SK-N-SH (cell line): ENCODE results near the gene AGBL5. TPM values are rescaled to one million over a fixed set of nuclear protein-coding genes. Genes with fewer than 3 reads are reported as not detected.

Source experiments
- CTCF ChIA-PET: fragments of 300-600, 350-600 bp; formaldehyde crosslinking; extraction: SDS; loops from one replicate; lab custom pipeline; 2021; lab: Yijun Ruan, JAX
- POLR2A ChIA-PET: fragments of 350-600 bp; sonication (Branson Sonifier 250); formaldehyde crosslinking; extraction: SDS; loops from one replicate; lab custom pipeline; 2020; ENCODE audit warnings: antibody characterized with exemption, inconsistent platforms; lab: Yijun Ruan, JAX
- DNase-seq: peaks from one replicate; pipeline ENCODE4 v3.0.0; 2012
- H2AFZ ChIP-seq: fragments of 200-600 bp; sonication (generic); 2 replicates; pipeline ENCODE4 v1.8.1; 2016; ENCODE audit warnings: antibody characterized with exemption, mild to moderate bottlenecking, low read depth
- H3F3A ChIP-seq: fragments of 200-600 bp; sonication (generic); replicated peaks from 2 replicates; pipeline ENCODE3; 2016; ENCODE audit warnings: antibody characterized with exemption, mild to moderate bottlenecking; ENCODE audit not compliant: insufficient read depth
- H3K27ac ChIP-seq, 2 experiments: fragments of 200-500 bp in 1 of 2; fragments of 200-600 bp in 1 of 2; sonication (Bioruptor generic) in 1 of 2; sonication (generic), shearing (Covaris generic) in 1 of 2; 2 replicates each; pipeline versions ENCODE4 v1.5.1 to v1.6.1; 2014 to 2016; ENCODE audit warnings: low read depth in 2 of 2, inconsistent platforms in 1 of 2, low read length in 1 of 2, mild to moderate bottlenecking in 1 of 2, mixed read lengths in 1 of 2
- H3K27me3 ChIP-seq: fragments of 200-600 bp; sonication (generic), shearing (Covaris generic); 2 replicates; pipeline ENCODE4 v1.6.1; 2016; ENCODE audit warnings: mixed run types; ENCODE audit not compliant: insufficient read depth
- H3K36me3 ChIP-seq, 2 experiments: fragments of 200-500 bp in 1 of 2; fragments of 200-600 bp in 1 of 2; sonication (Bioruptor generic) in 1 of 2; sonication (generic) in 1 of 2; replicated peaks in 1 of 2; 2 replicates each; pipeline versions ENCODE3 to v1.5.1; 2014 to 2016; ENCODE audit warnings: low read length in 1 of 2, mild to moderate bottlenecking in 1 of 2; ENCODE audit not compliant: insufficient read depth in 2 of 2, control insufficient read depth in 1 of 2
- H3K4me1 ChIP-seq, 2 experiments: fragments of 200-500 bp in 1 of 2; fragments of 200-600 bp in 1 of 2; sonication (Bioruptor generic) in 1 of 2; sonication (generic), shearing (Covaris generic) in 1 of 2; 2 replicates each; pipeline versions ENCODE4 v1.5.1 to v1.6.1; 2014 to 2016; ENCODE audit warnings: low read depth in 1 of 2, low read length in 1 of 2, mixed run types in 1 of 2; ENCODE audit not compliant: insufficient read depth in 2 of 2, control insufficient read depth in 1 of 2
- H3K4me2 ChIP-seq: fragments of 200-600 bp; sonication (generic), shearing (Covaris generic); 2 replicates; pipeline ENCODE4 v1.6.1; 2017; ENCODE audit warnings: mixed run types
- H3K4me3 ChIP-seq, 2 experiments: fragments of 200-500 bp in 1 of 2; fragments of 200-600 bp in 1 of 2; sonication (Bioruptor generic) in 1 of 2; sonication (generic), shearing (Covaris generic) in 1 of 2; 2 replicates each; pipeline versions ENCODE4 v1.5.1 to v1.8.1; 2014 to 2016; ENCODE audit warnings: low read depth in 2 of 2, inconsistent platforms in 1 of 2, low read length in 1 of 2, mild to moderate bottlenecking in 1 of 2, mixed read lengths in 1 of 2, moderate library complexity in 1 of 2
- H3K79me2 ChIP-seq: fragments of 200-600 bp; sonication (generic); 2 replicates; pipeline ENCODE4 v1.8.1; 2017; ENCODE audit warnings: mild to moderate bottlenecking; ENCODE audit not compliant: insufficient read depth
- H3K9ac ChIP-seq: fragments of 200-600 bp; sonication (generic); 2 replicates; pipeline ENCODE4 v1.6.1; 2017; ENCODE audit warnings: mixed run types
- H3K9me2 ChIP-seq: fragments of 200-600 bp; sonication (generic); 2 replicates; pipeline ENCODE4 v1.6.1; 2017; ENCODE audit warnings: mixed run types
- H3K9me3 ChIP-seq: fragments of 200-600 bp; sonication (generic); 2 replicates; pipeline ENCODE4 v1.6.1; 2017; ENCODE audit warnings: mixed run types, mild to moderate bottlenecking, moderate library complexity
- H4K20me1 ChIP-seq: fragments of 200-600 bp; sonication (generic); 2 replicates; pipeline ENCODE4 v1.6.1; 2017; ENCODE audit warnings: mild to moderate bottlenecking, mixed run types; ENCODE audit not compliant: insufficient read depth
- EP300 ChIP-seq, 2 experiments: IDR thresholded peaks; 2 replicates each; pipeline versions ENCODE4 v1.4.0 to v1.6.1; 2012; ENCODE audit warnings: borderline replicate concordance in 1 of 2, low read depth in 1 of 2, low read length in 1 of 2
- FOXJ3 ChIP-seq: sonication (generic); formaldehyde crosslinking; IDR thresholded peaks from 2 replicates; pipeline ENCODE4 v1.5.1; 2020; ENCODE audit warnings: mild to moderate bottlenecking, missing genetic modification reagents
- FOXM1 ChIP-seq: IDR thresholded peaks from 2 replicates; pipeline ENCODE4 v1.4.0; 2012; ENCODE audit warnings: low read depth, mild to moderate bottlenecking
- NFIC ChIP-seq: IDR thresholded peaks from 2 replicates; pipeline ENCODE4 v1.4.0; 2012; ENCODE audit warnings: borderline replicate concordance
- NRF1 ChIP-seq: IDR thresholded peaks from 2 replicates; pipeline ENCODE4 v1.6.1; 2012; ENCODE audit warnings: low read depth, mild to moderate bottlenecking, low read length
- RXRA ChIP-seq: IDR thresholded peaks from 2 replicates; pipeline ENCODE4 v1.4.0; 2012; ENCODE audit warnings: low read depth, mild to moderate bottlenecking, borderline replicate concordance
- SIN3A ChIP-seq: IDR thresholded peaks from 2 replicates; pipeline ENCODE4 v1.6.1; 2012; ENCODE audit warnings: low read depth, mild to moderate bottlenecking, low read length, moderate library complexity, borderline replicate concordance
- WGBS: methylation state at CpG from one replicate; pipeline ENCODE4 v1.1.6; 2017; ENCODE audit warnings: low lambda C conversion rate; 5-methylcytosine and 5-hydroxymethylcytosine counted together
- polyA plus RNA-seq, 3 experiments: library from polyadenylated mRNA; depleted of rRNA; stranded (reverse); fragments of >200 nt; gene quantifications; 2 replicates each; pipeline ENCODE4 v1.2.3, GENCODE V29; 2012
- TF ChIP-seq, protein P1 (sequence below): IDR thresholded peaks from 2 replicates; pipeline ENCODE4 v1.4.0; 2012; ENCODE audit warnings: low read depth, borderline replicate concordance
- TF ChIP-seq, protein P2 (sequence below): IDR thresholded peaks from 2 replicates; pipeline ENCODE4 v1.4.0; 2012; ENCODE audit warnings: low read depth
- TF ChIP-seq, protein P3 (sequence below): fragments of 150-350 bp; IDR thresholded peaks from 2 replicates; pipeline ENCODE4 v1.6.1; 2016; ENCODE audit warnings: mild to moderate bottlenecking, low read depth, low read length
- TF ChIP-seq, protein P4 (sequence below): IDR thresholded peaks from 2 replicates; pipeline ENCODE4 v1.4.0; 2012; ENCODE audit warnings: low read depth, borderline replicate concordance

Gene AGBL5
- polyA plus RNA-seq, 1 of the 3 experiments (the other 2 are of a cell fraction): 45.5 TPM

DNA sequence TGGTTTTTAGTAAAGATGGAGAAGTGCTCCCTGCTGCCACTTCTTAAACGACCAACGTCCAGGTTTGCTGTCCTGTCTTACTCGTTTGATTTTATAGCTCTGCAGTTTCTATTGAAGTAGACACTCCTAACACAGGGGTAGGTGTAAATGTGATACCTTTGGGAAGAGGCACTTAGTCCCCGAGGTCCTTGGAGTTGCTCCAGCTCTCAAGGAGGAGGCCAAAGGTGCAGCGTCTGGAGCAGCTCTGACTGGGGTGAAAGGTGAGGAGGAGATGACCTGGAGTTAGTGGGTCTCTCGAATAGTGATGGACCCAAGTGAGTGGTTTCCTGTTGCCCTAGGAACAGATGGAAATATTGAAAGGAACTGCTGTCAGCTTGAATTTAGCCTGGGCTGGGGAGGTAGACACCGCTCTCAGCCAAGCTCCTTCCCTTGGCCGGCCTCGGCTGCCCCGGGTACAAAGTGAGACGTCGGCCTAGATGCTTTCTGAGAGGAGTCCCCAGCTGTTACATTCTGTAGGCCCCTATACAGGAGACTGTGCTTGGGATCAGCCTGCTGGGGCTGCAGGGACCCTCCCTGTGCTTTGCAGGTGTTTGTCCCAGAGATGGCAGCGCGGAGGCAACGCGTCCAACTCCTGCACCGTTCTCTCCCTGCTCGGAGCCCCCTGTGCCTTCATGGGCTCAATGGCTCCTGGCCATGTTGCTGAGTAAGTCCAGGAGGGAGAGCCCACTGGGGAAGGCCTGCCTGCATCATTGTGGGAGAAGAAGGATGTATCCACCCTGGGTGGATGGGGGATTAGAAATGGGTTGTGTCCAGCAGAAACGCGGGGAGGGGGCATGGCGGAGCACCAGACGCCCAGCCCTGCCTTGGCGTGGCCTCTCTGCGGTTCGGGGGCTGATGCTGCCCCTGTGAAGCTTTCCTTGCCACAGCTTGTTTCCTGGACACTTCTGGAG, 40.6 kb downstream of the AGBL5 start (continued):
- TF ChIP-seq, protein P1, sequence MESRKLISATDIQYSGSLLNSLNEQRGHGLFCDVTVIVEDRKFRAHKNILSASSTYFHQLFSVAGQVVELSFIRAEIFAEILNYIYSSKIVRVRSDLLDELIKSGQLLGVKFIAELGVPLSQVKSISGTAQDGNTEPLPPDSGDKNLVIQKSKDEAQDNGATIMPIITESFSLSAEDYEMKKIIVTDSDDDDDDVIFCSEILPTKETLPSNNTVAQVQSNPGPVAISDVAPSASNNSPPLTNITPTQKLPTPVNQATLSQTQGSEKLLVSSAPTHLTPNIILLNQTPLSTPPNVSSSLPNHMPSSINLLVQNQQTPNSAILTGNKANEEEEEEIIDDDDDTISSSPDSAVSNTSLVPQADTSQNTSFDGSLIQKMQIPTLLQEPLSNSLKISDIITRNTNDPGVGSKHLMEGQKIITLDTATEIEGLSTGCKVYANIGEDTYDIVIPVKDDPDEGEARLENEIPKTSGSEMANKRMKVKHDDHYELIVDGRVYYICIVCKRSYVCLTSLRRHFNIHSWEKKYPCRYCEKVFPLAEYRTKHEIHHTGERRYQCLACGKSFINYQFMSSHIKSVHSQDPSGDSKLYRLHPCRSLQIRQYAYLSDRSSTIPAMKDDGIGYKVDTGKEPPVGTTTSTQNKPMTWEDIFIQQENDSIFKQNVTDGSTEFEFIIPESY: no peak
- TF ChIP-seq, protein P2, sequence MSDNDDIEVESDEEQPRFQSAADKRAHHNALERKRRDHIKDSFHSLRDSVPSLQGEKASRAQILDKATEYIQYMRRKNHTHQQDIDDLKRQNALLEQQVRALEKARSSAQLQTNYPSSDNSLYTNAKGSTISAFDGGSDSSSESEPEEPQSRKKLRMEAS: no peak

DNA sequence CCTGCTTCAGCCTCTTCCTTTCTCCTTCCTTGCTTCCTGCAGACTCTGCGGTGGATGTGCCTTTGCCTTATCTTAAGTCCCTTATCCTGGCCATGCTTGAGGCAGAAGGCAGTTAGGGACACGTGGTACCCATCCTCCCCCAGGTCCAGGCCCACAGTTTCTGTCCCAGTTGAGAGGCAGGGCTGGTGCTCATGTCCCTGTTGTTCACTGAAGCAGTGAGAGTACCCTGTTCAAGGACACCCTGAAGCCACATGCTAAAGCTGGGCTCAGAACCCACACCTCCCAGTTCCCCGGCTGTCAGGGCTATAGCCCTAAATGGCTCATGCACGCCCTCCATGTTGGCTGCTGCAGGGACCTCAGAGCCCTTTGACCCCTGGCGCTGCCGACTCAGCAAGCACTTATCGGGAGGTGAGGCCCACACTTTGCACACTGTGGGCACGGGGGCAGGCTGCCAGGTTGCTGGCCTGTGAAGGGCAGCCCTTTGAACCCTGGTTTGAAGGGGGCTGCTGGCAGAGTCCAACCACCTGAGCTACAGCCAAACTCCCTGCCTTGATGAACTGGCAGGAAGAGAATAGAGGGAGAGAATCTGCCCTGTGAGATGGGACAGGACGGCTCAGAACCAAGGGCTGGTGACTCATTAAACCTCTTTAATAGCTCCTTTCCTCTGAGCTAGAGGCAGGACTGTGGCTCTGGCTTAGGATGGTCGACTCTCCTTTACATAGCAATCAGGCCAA, 41.4 kb downstream of the AGBL5 start:
- peaks cover 4 to 31% of the 10 kb centered on the region in 2 experiments; a peak in 2 of 4 replicates for H3K4me1 ChIP-seq
- WGBS: 87% methylated on average over 10 of the region's 10 CpGs
- ChIA-PET POLR2A (interaction anchor here (1.4 kb wide), 1 partner anchor 30 kb away, joined by 3 read pairs; the partner anchor contains the start of gene ABHD1), CTCF (interaction anchor here (0.9 to 4.5 kb wide), 11 partner anchors 31 to 211 kb away, joined by 3 to 24 read pairs (median 4); partner anchors contain the start of genes ABHD1 and TRIM54)
- no peaks in the 10 kb centered on the region for H3K36me3 ChIP-seq
- no peak overlapping the region for H3K4me3 ChIP-seq
- no peak overlapping the region for H3K4me2 ChIP-seq
- no peaks in the 10 kb centered on the region for H4K20me1 ChIP-seq
- no peaks in the 10 kb centered on the region for H3K27me3 ChIP-seq
- H2AFZ ChIP-seq: no peak overlapping the region
- no peak for DNase-seq
- no peak overlapping the region for H3K9ac ChIP-seq
- no peaks in the 10 kb centered on the region for H3K79me2 ChIP-seq
- H3K27ac ChIP-seq: no peak overlapping the region
- H3K9me3 ChIP-seq: no peaks in the 10 kb centered on the region
- no peaks in the 10 kb centered on the region for H3K9me2 ChIP-seq
- H3F3A ChIP-seq: no peaks in the 10 kb centered on the region
- TF ChIP-seq EP300 (IDR thresholded peaks at IDR 0.05; ENCODE audit: borderline replicate concordance in 1 of 2, low read depth in 1 of 2, low read length in 1 of 2): no peak

- Histone ChIP-seq H3K27me3 (no peaks in the 10 kb centered on the region), H3K36me3 (no peaks in the 10 kb centered on the region), H3K4me3 (no peak overlapping the region), H3K9me2 (no peaks in the 10 kb centered on the region), H3K9ac (no peak overlapping the region), H3F3A (no peaks in the 10 kb centered on the region), H4K20me1 (no peaks in the 10 kb centered on the region), H2AFZ (no peak overlapping the region), H3K4me1 (peaks cover 4 to 28% of the 10 kb centered on the region in 2 experiments; a peak in 2 of 4 replicates), H3K27ac (no peak overlapping the region), H3K79me2 (no peaks in the 10 kb centered on the region), H3K9me3 (no peaks in the 10 kb centered on the region), H3K4me2 (no peak overlapping the region)
- 90% methylated on average over 6 of the region's 6 CpGs for WGBS
- DNase-seq: no peak
- ChIA-PET POLR2A (interaction anchor here (1.4 kb wide), 1 partner anchor 30 kb away, joined by 3 read pairs; the partner anchor contains the start of gene ABHD1), CTCF (interaction anchor here (0.8 to 5.1 kb wide), 13 partner anchors 15 to 209 kb away, joined by 3 to 32 read pairs (median 4); partner anchors contain the start of genes CGREF1, EMILIN1 and TRIM54)
- TF ChIP-seq FOXM1 (no peak), NFIC (no peak), FOXJ3 (CRISPR knock-in tag) (no peak), NRF1 (no peak), SIN3A (no peak), RXRA (no peak)
- TF ChIP-seq, protein P3, sequence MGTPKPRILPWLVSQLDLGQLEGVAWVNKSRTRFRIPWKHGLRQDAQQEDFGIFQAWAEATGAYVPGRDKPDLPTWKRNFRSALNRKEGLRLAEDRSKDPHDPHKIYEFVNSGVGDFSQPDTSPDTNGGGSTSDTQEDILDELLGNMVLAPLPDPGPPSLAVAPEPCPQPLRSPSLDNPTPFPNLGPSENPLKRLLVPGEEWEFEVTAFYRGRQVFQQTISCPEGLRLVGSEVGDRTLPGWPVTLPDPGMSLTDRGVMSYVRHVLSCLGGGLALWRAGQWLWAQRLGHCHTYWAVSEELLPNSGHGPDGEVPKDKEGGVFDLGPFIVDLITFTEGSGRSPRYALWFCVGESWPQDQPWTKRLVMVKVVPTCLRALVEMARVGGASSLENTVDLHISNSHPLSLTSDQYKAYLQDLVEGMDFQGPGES: no peak
- TF ChIP-seq, protein P4, sequence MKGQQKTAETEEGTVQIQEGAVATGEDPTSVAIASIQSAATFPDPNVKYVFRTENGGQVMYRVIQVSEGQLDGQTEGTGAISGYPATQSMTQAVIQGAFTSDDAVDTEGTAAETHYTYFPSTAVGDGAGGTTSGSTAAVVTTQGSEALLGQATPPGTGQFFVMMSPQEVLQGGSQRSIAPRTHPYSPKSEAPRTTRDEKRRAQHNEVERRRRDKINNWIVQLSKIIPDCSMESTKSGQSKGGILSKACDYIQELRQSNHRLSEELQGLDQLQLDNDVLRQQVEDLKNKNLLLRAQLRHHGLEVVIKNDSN: no peak
Measured at GRCh38 chr2:27093430-27094352, 42.2 kb downstream of the AGBL5 start.
